K562 (cell line): ENCODE data around the gene OTOGL.

ENCODE experiments used
- BRF1 ChIP-seq: IDR thresholded peaks from 3 replicates; pipeline ENCODE4 v1.6.1; 2011; ENCODE audit warnings: borderline replicate concordance, mild to moderate bottlenecking; ENCODE audit not compliant: insufficient read length; ENCODE audit errors: extremely low read depth
- JUN ChIP-seq, 2 experiments: sonication (generic) in 1 of 2; formaldehyde crosslinking in 1 of 2; IDR thresholded peaks; 2 replicates each; pipeline versions ENCODE4 v1.6.1 to v1.8.0; 2012 to 2022; ENCODE audit warnings: borderline replicate concordance in 2 of 2, mild to moderate bottlenecking in 2 of 2, improper control_type of control experiment in 1 of 2, low read depth in 1 of 2, low read length in 1 of 2, missing genetic modification reagents in 1 of 2
- NR2C2 ChIP-seq, 2 experiments: fragments of 200-800 bp in 1 of 2; sonication (Bioruptor generic) in 1 of 2; sonication (generic) in 1 of 2; formaldehyde crosslinking in 1 of 2; IDR thresholded peaks; 2 replicates each; pipeline versions ENCODE4 v1.6.1 to v1.8.0; 2016 to 2022; ENCODE audit warnings: mild to moderate bottlenecking in 1 of 2, missing compliant biosample characterization in 1 of 2, missing genetic modification characterization in 1 of 2, missing genetic modification reagents in 1 of 2
- PTBP1 ChIP-seq: fragments of 200-400 bp; formaldehyde crosslinking; IDR thresholded peaks from 2 replicates; pipeline ENCODE4 v1.6.1; 2017; ENCODE audit warnings: low read depth, low read length
- SMAD1 ChIP-seq: fragments of 150-350 bp; IDR thresholded peaks from 2 replicates; pipeline ENCODE4 v1.6.1; 2014; ENCODE audit warnings: low read length, low read depth; ENCODE audit not compliant: partially characterized antibody
- USF1 ChIP-seq: sonication (generic); formaldehyde crosslinking; IDR thresholded peaks from 2 replicates; pipeline ENCODE4 v1.9.0; 2022; ENCODE audit warnings: mild to moderate bottlenecking, missing genetic modification reagents
- ZBTB2 ChIP-seq: fragments of 450-650 bp; IDR thresholded peaks from 2 replicates; pipeline ENCODE4 v1.6.1; 2016; ENCODE audit warnings: antibody characterized with exemption
- TF ChIP-seq, protein P1 (sequence below): fragments of 250-450 bp; sonication (Bioruptor Pico); IDR thresholded peaks from 2 replicates; pipeline ENCODE4 v1.4.0; 2020; ENCODE audit warnings: mild to moderate bottlenecking, moderate library complexity

- no peak for TF ChIP-seq ZBTB2
- TF ChIP-seq JUN (IDR thresholded peaks at IDR 0.05; ENCODE audit: borderline replicate concordance, low read depth, low read length), result no peak
- TF ChIP-seq JUN (CRISPR knock-in tag; IDR thresholded peaks at IDR 0.05; ENCODE audit: borderline replicate concordance), result no peak
- TF ChIP-seq BRF1, result no peak
- TF ChIP-seq NR2C2 (CRISPR knock-in tag; IDR thresholded peaks at IDR 0.05), result no peak
- TF ChIP-seq NR2C2 (tag; IDR thresholded peaks at IDR 0.05), result no peak
- TF ChIP-seq, protein P1, sequence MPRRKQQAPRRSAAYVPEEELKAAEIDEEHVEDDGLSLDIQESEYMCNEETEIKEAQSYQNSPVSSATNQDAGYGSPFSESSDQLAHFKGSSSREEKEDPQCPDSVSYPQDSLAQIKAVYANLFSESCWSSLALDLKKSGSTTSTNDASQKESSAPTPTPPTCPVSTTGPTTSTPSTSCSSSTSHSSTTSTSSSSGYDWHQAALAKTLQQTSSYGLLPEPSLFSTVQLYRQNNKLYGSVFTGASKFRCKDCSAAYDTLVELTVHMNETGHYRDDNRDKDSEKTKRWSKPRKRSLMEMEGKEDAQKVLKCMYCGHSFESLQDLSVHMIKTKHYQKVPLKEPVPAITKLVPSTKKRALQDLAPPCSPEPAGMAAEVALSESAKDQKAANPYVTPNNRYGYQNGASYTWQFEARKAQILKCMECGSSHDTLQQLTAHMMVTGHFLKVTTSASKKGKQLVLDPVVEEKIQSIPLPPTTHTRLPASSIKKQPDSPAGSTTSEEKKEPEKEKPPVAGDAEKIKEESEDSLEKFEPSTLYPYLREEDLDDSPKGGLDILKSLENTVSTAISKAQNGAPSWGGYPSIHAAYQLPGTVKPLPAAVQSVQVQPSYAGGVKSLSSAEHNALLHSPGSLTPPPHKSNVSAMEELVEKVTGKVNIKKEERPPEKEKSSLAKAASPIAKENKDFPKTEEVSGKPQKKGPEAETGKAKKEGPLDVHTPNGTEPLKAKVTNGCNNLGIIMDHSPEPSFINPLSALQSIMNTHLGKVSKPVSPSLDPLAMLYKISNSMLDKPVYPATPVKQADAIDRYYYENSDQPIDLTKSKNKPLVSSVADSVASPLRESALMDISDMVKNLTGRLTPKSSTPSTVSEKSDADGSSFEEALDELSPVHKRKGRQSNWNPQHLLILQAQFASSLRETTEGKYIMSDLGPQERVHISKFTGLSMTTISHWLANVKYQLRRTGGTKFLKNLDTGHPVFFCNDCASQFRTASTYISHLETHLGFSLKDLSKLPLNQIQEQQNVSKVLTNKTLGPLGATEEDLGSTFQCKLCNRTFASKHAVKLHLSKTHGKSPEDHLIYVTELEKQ (CRISPR knock-in tag), result no peak
- no peak for TF ChIP-seq SMAD1
- no peak for TF ChIP-seq USF1
- no peak for TF ChIP-seq PTBP1
Observed at GRCh38 chr12:80404629-80405028, 305.3 kb downstream of the OTOGL start.
